Measurements from ENCODE around the gene KIAA1217. TPM values are rescaled to one million over a fixed set of nuclear protein-coding genes. Genes with fewer than 3 reads are reported as not detected.

KIAA1217 gene
- polyA plus RNA-seq, 1 of the 3 experiments (the other 2 are of a cell fraction) = 7.2 TPM

DNA sequence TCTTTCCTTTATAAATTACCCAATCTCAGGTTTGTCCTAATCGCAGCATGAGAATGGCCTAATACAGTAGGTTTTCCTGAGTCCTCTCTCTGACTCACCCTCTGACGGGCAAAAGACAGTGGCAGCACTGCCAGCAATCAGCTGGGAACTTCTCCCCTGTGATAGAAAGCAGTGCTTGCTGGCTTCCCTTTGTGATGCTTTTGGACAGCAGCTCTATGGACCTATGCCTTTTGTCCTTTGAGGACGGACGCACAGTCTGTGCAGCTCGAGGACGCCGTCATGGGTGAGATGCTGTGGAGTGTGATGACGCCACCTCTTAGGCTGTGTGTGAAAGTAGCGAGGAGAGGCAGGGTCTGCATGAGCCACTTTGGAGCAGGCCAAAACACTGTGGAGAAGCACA is 68.8 kb downstream of the KIAA1217 start (continued):
- TF ChIP-seq TEAD4 (IDR thresholded peaks at IDR 0.05; ENCODE audit: borderline replicate concordance, insufficient read depth) (no peak), FOXJ3 (CRISPR knock-in tag; IDR thresholded peaks at IDR 0.05) (no peak), SMC3 (IDR thresholded peaks at IDR 0.05; ENCODE audit: low read depth, low read length) (no peak), RAD21 (IDR thresholded peaks at IDR 0.05; ENCODE audit: low read length) (no peak), TCF12 (IDR thresholded peaks at IDR 0.05) (0 out of 2 replicates have a peak, but pooled peaks have one; percentile 27), REST (IDR thresholded peaks at IDR 0.05; ENCODE audit: low read depth, low read length) (peak; percentile 63; the same call in 1 of the 2 replicates), SIN3A (IDR thresholded peaks at IDR 0.05; ENCODE audit: borderline replicate concordance, low read depth, low read length) (no peak), GABPA (IDR thresholded peaks at IDR 0.05; ENCODE audit: low read depth) (no peak), MEF2A (IDR thresholded peaks at IDR 0.05; ENCODE audit: borderline replicate concordance, low read depth) (no peak), POLR2AphosphoS5 (IDR thresholded peaks at IDR 0.05; ENCODE audit: low read depth, low read length) (no peak), FOXM1 (IDR thresholded peaks at IDR 0.05; ENCODE audit: low read depth) (no peak), JUND (IDR thresholded peaks at IDR 0.05) (no peak), NRF1 (IDR thresholded peaks at IDR 0.05; ENCODE audit: low read depth, low read length) (no peak), CHD2 (IDR thresholded peaks at IDR 0.05; ENCODE audit: low read length, partially characterized antibody) (no peak), CTCF (IDR thresholded peaks at IDR 0.05) (no peak), FOSL2 (IDR thresholded peaks at IDR 0.05; ENCODE audit: borderline replicate concordance, low read depth) (peak; percentile 46; the same call in 1 of the 2 replicates), NFIC (IDR thresholded peaks at IDR 0.05; ENCODE audit: borderline replicate concordance) (no peak)
- TF ChIP-seq, protein P1, sequence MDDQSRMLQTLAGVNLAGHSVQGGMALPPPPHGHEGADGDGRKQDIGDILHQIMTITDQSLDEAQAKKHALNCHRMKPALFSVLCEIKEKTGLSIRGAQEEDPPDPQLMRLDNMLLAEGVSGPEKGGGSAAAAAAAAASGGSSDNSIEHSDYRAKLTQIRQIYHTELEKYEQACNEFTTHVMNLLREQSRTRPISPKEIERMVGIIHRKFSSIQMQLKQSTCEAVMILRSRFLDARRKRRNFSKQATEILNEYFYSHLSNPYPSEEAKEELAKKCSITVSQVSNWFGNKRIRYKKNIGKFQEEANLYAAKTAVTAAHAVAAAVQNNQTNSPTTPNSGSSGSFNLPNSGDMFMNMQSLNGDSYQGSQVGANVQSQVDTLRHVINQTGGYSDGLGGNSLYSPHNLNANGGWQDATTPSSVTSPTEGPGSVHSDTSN (IDR thresholded peaks at IDR 0.05) = 0 out of 2 replicates have a peak, but pooled peaks have one; percentile 26
